ENCODE measurements around the gene FHIT.

Gene FHIT

GRCh38 chr3:60000311-60001105 is 1250.7 kb downstream of the FHIT start:
- H3K79me2 ChIP-seq (ENCODE audit: control insufficient read depth, insufficient read depth, low read length, unreplicated experiment), result no peaks in the 10 kb centered on the region
- H3K4me1 ChIP-seq (ENCODE audit: control insufficient read depth, insufficient read depth, low read length, unreplicated experiment), result no peaks in the 10 kb centered on the region
- H3K36me3 ChIP-seq (ENCODE audit: insufficient read depth, low read length), result no peaks in the 10 kb centered on the region
- H3K27ac ChIP-seq (ENCODE audit: low read depth, low read length), result no peak overlapping the region
- H2AFZ ChIP-seq (ENCODE audit: low read length, unreplicated experiment), result no peak overlapping the region
- no peak overlapping the region for H3K4me3 ChIP-seq (ENCODE audit: low read depth, low read length)
- peaks cover 13% of the 10 kb centered on the region for H3K27me3 ChIP-seq (ENCODE audit: insufficient read depth, low read length)

- no peak overlapping the region for H3K27ac ChIP-seq (ENCODE audit: low read depth, low read length)
- H3K36me3 ChIP-seq (ENCODE audit: insufficient read depth, low read length), result no peaks in the 10 kb centered on the region
- H3K4me3 ChIP-seq (ENCODE audit: low read depth, low read length), result no peak overlapping the region
- no peak overlapping the region for H2AFZ ChIP-seq (ENCODE audit: low read length, unreplicated experiment)
- no peaks in the 10 kb centered on the region for H3K79me2 ChIP-seq (ENCODE audit: control insufficient read depth, insufficient read depth, low read length, unreplicated experiment)
- H3K27me3 ChIP-seq (ENCODE audit: insufficient read depth, low read length), result peaks cover 16% of the 10 kb centered on the region
- H3K4me1 ChIP-seq (ENCODE audit: control insufficient read depth, insufficient read depth, low read length, unreplicated experiment), result no peaks in the 10 kb centered on the region
Observed at GRCh38 chr3:59998058-59998457, 1253.2 kb downstream of the FHIT start.

DNA sequence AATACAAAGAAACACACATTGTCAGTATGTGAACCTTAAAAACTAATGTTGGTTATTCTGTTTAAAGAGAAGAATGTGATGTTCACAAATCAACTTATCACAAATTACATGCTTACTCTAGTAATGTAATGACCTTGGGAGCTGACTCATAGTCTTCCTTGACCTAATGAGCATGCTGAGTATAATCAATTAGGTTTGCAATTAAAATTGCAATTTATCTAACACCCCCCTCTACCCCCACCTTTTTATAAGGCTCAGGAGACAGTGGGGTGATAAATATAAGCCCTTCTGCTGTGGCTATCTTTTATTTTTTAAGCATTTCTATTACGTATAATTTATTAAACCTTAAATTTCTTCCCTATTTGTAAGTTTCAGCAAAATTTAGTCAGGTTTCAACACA is 1253.7 kb downstream of the FHIT start:
- Histone ChIP-seq H3K4me1 (ENCODE audit: control insufficient read depth, insufficient read depth, low read length, unreplicated experiment) (no peaks in the 10 kb centered on the region), H3K36me3 (ENCODE audit: insufficient read depth, low read length) (no peaks in the 10 kb centered on the region), H3K27ac (ENCODE audit: low read depth, low read length) (no peak overlapping the region), H3K79me2 (ENCODE audit: control insufficient read depth, insufficient read depth, low read length, unreplicated experiment) (no peaks in the 10 kb centered on the region), H3K27me3 (ENCODE audit: insufficient read depth, low read length) (peaks cover 16% of the 10 kb centered on the region), H3K4me3 (ENCODE audit: low read depth, low read length) (no peak overlapping the region), H2AFZ (ENCODE audit: low read length, unreplicated experiment) (no peak overlapping the region)

DNA sequence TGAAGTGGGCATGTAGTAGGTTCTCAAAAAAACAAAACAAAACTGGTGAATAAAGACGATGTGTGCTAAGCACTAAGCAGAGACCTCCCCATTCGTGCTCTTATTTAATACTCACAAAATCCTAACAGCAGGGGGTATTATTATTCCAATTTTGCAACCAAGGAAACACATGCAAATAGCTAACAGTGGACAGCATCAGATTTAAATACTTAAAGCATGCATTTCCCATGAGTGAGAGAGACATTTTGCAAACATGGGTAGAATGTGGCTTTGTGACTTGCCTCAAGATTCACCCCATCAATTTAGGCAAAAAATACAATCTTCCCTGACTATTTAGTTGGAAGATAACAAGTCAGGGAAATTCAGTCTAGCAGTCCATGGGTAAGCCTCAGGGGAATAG is 1255.2 kb downstream of the FHIT start:
- Histone ChIP-seq H3K27me3 (ENCODE audit: insufficient read depth, low read length) (peaks cover 16% of the 10 kb centered on the region), H3K4me1 (ENCODE audit: control insufficient read depth, insufficient read depth, low read length, unreplicated experiment) (no peaks in the 10 kb centered on the region), H3K36me3 (ENCODE audit: insufficient read depth, low read length) (no peaks in the 10 kb centered on the region), H3K4me3 (ENCODE audit: low read depth, low read length) (no peak overlapping the region), H3K27ac (ENCODE audit: low read depth, low read length) (no peak overlapping the region), H2AFZ (ENCODE audit: low read length, unreplicated experiment) (no peak overlapping the region), H3K79me2 (ENCODE audit: control insufficient read depth, insufficient read depth, low read length, unreplicated experiment) (no peaks in the 10 kb centered on the region)

DNA sequence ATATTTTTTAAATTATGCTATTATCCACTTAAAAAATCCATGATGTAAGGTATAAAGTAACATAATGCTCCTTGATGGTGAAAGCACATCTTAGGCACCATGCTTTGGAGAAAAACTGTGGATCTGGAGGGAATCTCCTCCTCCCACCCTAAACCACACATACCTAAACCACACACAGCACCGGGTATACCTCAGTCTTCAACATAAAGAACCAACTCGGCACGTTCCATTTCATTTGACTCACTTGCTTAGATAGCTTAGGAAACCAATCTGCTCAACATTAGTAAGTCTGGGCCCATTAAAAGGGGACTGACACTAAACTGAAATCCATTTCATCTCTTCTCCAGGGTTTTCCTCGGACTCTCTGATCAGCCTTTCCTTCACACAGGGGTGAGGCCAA is 1255.7 kb downstream of the FHIT start:
- Histone ChIP-seq H3K36me3 (ENCODE audit: insufficient read depth, low read length) (no peaks in the 10 kb centered on the region), H3K4me3 (ENCODE audit: low read depth, low read length) (no peak overlapping the region), H3K27me3 (ENCODE audit: insufficient read depth, low read length) (peaks cover 16% of the 10 kb centered on the region), H2AFZ (ENCODE audit: low read length, unreplicated experiment) (no peak overlapping the region), H3K79me2 (ENCODE audit: control insufficient read depth, insufficient read depth, low read length, unreplicated experiment) (no peaks in the 10 kb centered on the region), H3K27ac (ENCODE audit: low read depth, low read length) (no peak overlapping the region), H3K4me1 (ENCODE audit: control insufficient read depth, insufficient read depth, low read length, unreplicated experiment) (no peaks in the 10 kb centered on the region)

GRCh38 chr3:59994732-59995304 is 1256.4 kb downstream of the FHIT start:
- Histone ChIP-seq H3K4me1 (ENCODE audit: control insufficient read depth, insufficient read depth, low read length, unreplicated experiment) (no peaks in the 10 kb centered on the region), H3K36me3 (ENCODE audit: insufficient read depth, low read length) (no peaks in the 10 kb centered on the region), H2AFZ (ENCODE audit: low read length, unreplicated experiment) (no peak overlapping the region), H3K4me3 (ENCODE audit: low read depth, low read length) (no peak overlapping the region), H3K27ac (ENCODE audit: low read depth, low read length) (no peak overlapping the region), H3K27me3 (ENCODE audit: insufficient read depth, low read length) (peaks cover 16% of the 10 kb centered on the region), H3K79me2 (ENCODE audit: control insufficient read depth, insufficient read depth, low read length, unreplicated experiment) (no peaks in the 10 kb centered on the region)

GRCh38 chr3:59992578-59992977 is 1258.7 kb downstream of the FHIT start:
- no peak overlapping the region for H3K4me3 ChIP-seq (ENCODE audit: low read depth, low read length)
- H3K27me3 ChIP-seq (ENCODE audit: insufficient read depth, low read length), result peaks cover 16% of the 10 kb centered on the region
- H3K27ac ChIP-seq (ENCODE audit: low read depth, low read length), result no peak overlapping the region

DNA sequence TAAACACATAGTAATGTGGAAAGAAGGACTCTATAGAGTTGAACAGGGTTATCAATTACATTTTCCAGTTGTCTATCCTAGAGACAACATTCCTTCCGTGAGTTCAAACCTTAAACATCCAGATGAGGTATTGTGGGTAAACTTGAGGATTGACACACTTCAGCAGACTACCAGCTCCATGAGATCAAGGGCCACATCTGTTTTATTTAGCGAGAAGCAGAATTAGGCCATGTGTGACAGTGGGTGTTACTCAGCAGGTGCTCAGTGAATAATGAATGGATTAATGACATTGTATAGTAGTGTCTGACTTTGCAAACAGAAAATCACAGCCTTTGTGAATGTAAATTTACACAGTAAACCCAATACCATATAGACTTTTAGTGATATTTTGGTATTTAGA is 1260.3 kb downstream of the FHIT start:
- Histone ChIP-seq H3K4me1 (ENCODE audit: control insufficient read depth, insufficient read depth, low read length, unreplicated experiment) (no peaks in the 10 kb centered on the region), H3K79me2 (ENCODE audit: control insufficient read depth, insufficient read depth, low read length, unreplicated experiment) (no peaks in the 10 kb centered on the region), H3K36me3 (ENCODE audit: insufficient read depth, low read length) (no peaks in the 10 kb centered on the region), H2AFZ (ENCODE audit: low read length, unreplicated experiment) (no peak overlapping the region), H3K4me3 (ENCODE audit: low read depth, low read length) (no peak overlapping the region), H3K27me3 (ENCODE audit: insufficient read depth, low read length) (peaks cover 8% of the 10 kb centered on the region), H3K27ac (ENCODE audit: low read depth, low read length) (no peak overlapping the region)

More at GRCh38 chr3:59992578-59992977, 1258.7 kb downstream of the FHIT start:
- Histone ChIP-seq H3K4me1 (ENCODE audit: control insufficient read depth, insufficient read depth, low read length, unreplicated experiment) (no peaks in the 10 kb centered on the region), H2AFZ (ENCODE audit: low read length, unreplicated experiment) (no peak overlapping the region), H3K36me3 (ENCODE audit: insufficient read depth, low read length) (no peaks in the 10 kb centered on the region), H3K79me2 (ENCODE audit: control insufficient read depth, insufficient read depth, low read length, unreplicated experiment) (no peaks in the 10 kb centered on the region)

DNA sequence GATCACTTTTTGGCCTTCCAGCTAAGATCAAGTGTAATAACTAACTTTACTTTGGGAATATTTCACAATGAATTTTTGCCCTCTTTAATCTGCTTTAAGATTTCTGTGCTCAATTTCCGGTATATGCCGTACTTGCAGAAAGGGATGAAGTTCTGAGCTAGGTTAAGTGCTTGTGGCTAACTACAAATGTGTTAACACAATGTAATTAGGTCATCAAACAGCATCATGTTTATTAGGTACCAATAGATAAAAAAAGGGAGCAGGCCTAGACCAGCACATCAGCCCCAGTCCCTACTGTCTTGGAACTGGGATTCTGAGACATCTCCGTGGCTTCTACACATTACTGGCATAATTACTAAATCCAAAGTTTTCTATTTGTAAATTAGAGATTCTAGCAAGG is 1268.7 kb downstream of the FHIT start:
- no peak overlapping the region for H3K4me3 ChIP-seq (ENCODE audit: low read depth, low read length)
- no peaks in the 10 kb centered on the region for H3K4me1 ChIP-seq (ENCODE audit: control insufficient read depth, insufficient read depth, low read length, unreplicated experiment)
- H3K27me3 ChIP-seq (ENCODE audit: insufficient read depth, low read length), result no peaks in the 10 kb centered on the region
- no peaks in the 10 kb centered on the region for H3K36me3 ChIP-seq (ENCODE audit: insufficient read depth, low read length)
- no peak overlapping the region for H2AFZ ChIP-seq (ENCODE audit: low read length, unreplicated experiment)
- H3K27ac ChIP-seq (ENCODE audit: low read depth, low read length), result no peak overlapping the region
- H3K79me2 ChIP-seq (ENCODE audit: control insufficient read depth, insufficient read depth, low read length, unreplicated experiment), result no peaks in the 10 kb centered on the region

- H2AFZ ChIP-seq (ENCODE audit: low read length, unreplicated experiment), result no peak overlapping the region
- H3K79me2 ChIP-seq (ENCODE audit: control insufficient read depth, insufficient read depth, low read length, unreplicated experiment), result no peaks in the 10 kb centered on the region
- no peaks in the 10 kb centered on the region for H3K36me3 ChIP-seq (ENCODE audit: insufficient read depth, low read length)
- H3K27ac ChIP-seq (ENCODE audit: low read depth, low read length), result no peak overlapping the region
- no peaks in the 10 kb centered on the region for H3K27me3 ChIP-seq (ENCODE audit: insufficient read depth, low read length)
- H3K4me3 ChIP-seq (ENCODE audit: low read depth, low read length), result no peak overlapping the region
- no peaks in the 10 kb centered on the region for H3K4me1 ChIP-seq (ENCODE audit: control insufficient read depth, insufficient read depth, low read length, unreplicated experiment)
Observed at GRCh38 chr3:59981377-59981776, 1269.9 kb downstream of the FHIT start.

GRCh38 chr3:59980576-59980975 is 1270.7 kb downstream of the FHIT start:
- Histone ChIP-seq H3K27me3 (ENCODE audit: insufficient read depth, low read length) (no peaks in the 10 kb centered on the region), H3K36me3 (ENCODE audit: insufficient read depth, low read length) (no peaks in the 10 kb centered on the region), H3K4me3 (ENCODE audit: low read depth, low read length) (no peak overlapping the region), H3K27ac (ENCODE audit: low read depth, low read length) (no peak overlapping the region), H3K79me2 (ENCODE audit: control insufficient read depth, insufficient read depth, low read length, unreplicated experiment) (no peaks in the 10 kb centered on the region), H3K4me1 (ENCODE audit: control insufficient read depth, insufficient read depth, low read length, unreplicated experiment) (no peaks in the 10 kb centered on the region), H2AFZ (ENCODE audit: low read length, unreplicated experiment) (no peak overlapping the region)

All from ACC112 (cell line).